ENCODE data around the gene IQSEC2.

- TF ChIP-seq CTCF (IDR thresholded peaks at IDR 0.05) (no peak), EP300 (IDR thresholded peaks at IDR 0.05) (no peak)
These were observed 19.0 kb downstream of the IQSEC2 start for GRCh38 chrX:53262189-53262917.
